Measurements from ENCODE around the gene CDH13.

CDH13 gene

DNA sequence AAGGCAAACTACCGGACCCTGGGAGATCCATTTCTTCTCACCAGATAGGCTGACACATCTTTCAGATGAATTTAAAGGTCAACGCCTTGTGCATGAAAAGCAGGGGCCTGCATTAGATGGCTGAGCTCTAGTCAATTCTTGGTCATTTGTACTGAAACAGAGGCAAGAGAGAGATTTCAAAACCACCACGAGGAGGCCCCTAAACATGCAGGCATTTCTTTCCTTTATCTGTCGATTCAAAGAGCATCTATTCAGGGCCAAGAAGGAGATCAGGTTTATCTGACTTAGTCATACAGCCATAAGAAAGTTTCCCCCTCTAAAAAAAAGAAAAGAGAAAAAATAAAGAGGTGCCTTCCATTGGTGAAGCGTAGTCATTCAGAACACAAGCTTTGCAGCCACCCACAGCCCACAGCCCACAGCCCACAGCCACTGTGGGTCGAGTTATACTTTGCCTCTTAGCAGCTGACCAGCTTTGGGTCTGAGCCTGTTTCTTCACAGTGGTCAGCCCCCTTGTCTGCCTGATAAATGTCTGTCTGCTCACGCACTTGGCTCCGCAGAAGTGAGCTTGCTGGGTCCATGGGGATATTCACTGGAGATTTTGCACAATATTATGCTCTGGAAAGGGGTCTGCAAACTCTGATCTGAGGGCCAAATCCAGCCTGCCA lies 207.5 kb downstream of the CDH13 start:
- TF ChIP-seq, protein P1, sequence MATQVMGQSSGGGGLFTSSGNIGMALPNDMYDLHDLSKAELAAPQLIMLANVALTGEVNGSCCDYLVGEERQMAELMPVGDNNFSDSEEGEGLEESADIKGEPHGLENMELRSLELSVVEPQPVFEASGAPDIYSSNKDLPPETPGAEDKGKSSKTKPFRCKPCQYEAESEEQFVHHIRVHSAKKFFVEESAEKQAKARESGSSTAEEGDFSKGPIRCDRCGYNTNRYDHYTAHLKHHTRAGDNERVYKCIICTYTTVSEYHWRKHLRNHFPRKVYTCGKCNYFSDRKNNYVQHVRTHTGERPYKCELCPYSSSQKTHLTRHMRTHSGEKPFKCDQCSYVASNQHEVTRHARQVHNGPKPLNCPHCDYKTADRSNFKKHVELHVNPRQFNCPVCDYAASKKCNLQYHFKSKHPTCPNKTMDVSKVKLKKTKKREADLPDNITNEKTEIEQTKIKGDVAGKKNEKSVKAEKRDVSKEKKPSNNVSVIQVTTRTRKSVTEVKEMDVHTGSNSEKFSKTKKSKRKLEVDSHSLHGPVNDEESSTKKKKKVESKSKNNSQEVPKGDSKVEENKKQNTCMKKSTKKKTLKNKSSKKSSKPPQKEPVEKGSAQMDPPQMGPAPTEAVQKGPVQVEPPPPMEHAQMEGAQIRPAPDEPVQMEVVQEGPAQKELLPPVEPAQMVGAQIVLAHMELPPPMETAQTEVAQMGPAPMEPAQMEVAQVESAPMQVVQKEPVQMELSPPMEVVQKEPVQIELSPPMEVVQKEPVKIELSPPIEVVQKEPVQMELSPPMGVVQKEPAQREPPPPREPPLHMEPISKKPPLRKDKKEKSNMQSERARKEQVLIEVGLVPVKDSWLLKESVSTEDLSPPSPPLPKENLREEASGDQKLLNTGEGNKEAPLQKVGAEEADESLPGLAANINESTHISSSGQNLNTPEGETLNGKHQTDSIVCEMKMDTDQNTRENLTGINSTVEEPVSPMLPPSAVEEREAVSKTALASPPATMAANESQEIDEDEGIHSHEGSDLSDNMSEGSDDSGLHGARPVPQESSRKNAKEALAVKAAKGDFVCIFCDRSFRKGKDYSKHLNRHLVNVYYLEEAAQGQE (IDR thresholded peaks at IDR 0.05; ENCODE audit: insufficient replicate concordance, low read depth) = no peak
- TF ChIP-seq GABPA (IDR thresholded peaks at IDR 0.05; ENCODE audit: low read depth) = no peak
- TF ChIP-seq, protein P2, sequence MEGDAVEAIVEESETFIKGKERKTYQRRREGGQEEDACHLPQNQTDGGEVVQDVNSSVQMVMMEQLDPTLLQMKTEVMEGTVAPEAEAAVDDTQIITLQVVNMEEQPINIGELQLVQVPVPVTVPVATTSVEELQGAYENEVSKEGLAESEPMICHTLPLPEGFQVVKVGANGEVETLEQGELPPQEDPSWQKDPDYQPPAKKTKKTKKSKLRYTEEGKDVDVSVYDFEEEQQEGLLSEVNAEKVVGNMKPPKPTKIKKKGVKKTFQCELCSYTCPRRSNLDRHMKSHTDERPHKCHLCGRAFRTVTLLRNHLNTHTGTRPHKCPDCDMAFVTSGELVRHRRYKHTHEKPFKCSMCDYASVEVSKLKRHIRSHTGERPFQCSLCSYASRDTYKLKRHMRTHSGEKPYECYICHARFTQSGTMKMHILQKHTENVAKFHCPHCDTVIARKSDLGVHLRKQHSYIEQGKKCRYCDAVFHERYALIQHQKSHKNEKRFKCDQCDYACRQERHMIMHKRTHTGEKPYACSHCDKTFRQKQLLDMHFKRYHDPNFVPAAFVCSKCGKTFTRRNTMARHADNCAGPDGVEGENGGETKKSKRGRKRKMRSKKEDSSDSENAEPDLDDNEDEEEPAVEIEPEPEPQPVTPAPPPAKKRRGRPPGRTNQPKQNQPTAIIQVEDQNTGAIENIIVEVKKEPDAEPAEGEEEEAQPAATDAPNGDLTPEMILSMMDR (IDR thresholded peaks at IDR 0.05; ENCODE audit: insufficient read depth, low read length) = no peak
- TF ChIP-seq POLR2AphosphoS5 (IDR thresholded peaks at IDR 0.05; ENCODE audit: low read depth) = no peak
- TF ChIP-seq SPI1 (IDR thresholded peaks at IDR 0.05; ENCODE audit: borderline replicate concordance, low read depth) = no peak
- DNase-seq (ENCODE audit: low read depth in 1 of 2, low spot score in 1 of 2) = no peak
- H3K27ac ChIP-seq (replicated peaks) = no peak overlapping the region
- no peaks in the 10 kb centered on the region for H3K27me3 ChIP-seq (ENCODE audit: insufficient read depth, poor library complexity, severe bottlenecking)
- H3K4me3 ChIP-seq (replicated peaks; ENCODE audit: insufficient read depth, low read length) = no peak overlapping the region

DNA sequence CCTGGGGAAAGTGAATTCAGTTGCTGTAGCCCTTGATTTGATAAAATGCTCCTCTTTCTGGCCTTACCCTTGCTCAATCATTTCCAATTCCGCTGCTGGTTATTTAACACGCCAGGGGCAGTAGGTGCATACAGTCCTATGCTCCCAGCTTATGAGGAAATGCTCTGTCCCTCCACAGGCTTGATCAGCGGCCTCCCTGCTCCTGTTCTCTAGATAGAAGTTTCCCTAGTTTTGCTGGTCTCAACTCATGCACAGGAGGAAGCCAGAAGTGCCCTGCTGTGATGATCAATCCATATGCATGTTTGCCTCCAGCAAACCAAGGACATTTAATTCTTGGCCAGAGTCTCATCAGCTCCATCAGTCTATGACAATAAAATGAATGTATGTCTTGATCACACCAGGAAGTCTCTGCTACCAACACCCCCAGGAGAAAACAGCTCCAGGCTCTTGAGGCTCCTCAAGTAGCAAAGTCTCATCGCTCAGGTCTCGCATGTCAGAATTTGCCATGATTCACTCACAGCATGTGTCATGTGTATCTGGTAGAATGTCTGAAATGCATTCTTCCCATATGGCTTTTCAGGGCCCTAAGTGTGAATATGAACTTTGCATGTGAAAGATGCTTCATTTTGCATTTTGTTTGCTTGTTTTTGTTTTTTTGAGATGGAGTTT lies 208.9 kb downstream of the CDH13 start:
- no peak overlapping the region for H3K4me3 ChIP-seq (replicated peaks; ENCODE audit: insufficient read depth, low read length)
- no peak for DNase-seq (ENCODE audit: low read depth in 1 of 2, low spot score in 1 of 2)
- TF ChIP-seq, protein P2 (IDR thresholded peaks at IDR 0.05; ENCODE audit: insufficient read depth, low read length) = no peak
- TF ChIP-seq POLR2AphosphoS5 (IDR thresholded peaks at IDR 0.05; ENCODE audit: low read depth) (no peak), SPI1 (IDR thresholded peaks at IDR 0.05; ENCODE audit: borderline replicate concordance, low read depth) (no peak), GABPA (IDR thresholded peaks at IDR 0.05; ENCODE audit: low read depth) (no peak)
- TF ChIP-seq, protein P1 (IDR thresholded peaks at IDR 0.05; ENCODE audit: insufficient replicate concordance, low read depth) = no peak
- H3K27ac ChIP-seq (replicated peaks) = no peak overlapping the region
- no peaks in the 10 kb centered on the region for H3K27me3 ChIP-seq (ENCODE audit: insufficient read depth, poor library complexity, severe bottlenecking)

DNA sequence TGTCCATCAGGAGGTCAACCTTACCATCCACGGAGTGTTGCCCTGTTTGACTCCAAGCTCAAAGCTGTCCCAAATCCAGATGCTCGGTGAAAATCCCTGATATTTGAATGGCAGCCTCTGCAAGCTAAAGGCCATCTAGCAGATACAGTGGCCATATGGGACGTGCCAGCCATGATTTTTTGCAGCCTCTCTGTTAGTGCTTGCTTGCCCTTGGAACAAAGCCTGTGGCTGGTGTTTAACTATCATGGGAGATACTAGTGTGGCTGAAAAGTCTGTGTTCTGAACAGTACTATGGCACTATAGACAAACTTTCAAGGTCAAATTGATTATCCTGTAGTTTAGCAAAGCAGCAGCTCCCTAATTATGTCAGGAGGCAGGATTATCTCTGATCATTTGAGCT lies 214.3 kb downstream of the CDH13 start:
- Histone ChIP-seq H3K27me3 (ENCODE audit: insufficient read depth, poor library complexity, severe bottlenecking) (no peaks in the 10 kb centered on the region), H3K4me3 (replicated peaks; ENCODE audit: insufficient read depth, low read length) (no peak overlapping the region), H3K27ac (replicated peaks) (no peak overlapping the region)
- TF ChIP-seq GABPA (IDR thresholded peaks at IDR 0.05; ENCODE audit: low read depth) = no peak
- TF ChIP-seq SPI1 (IDR thresholded peaks at IDR 0.05; ENCODE audit: borderline replicate concordance, low read depth) = no peak
- TF ChIP-seq, protein P1 (IDR thresholded peaks at IDR 0.05; ENCODE audit: insufficient replicate concordance, low read depth) = no peak
- no peak for TF ChIP-seq POLR2AphosphoS5 (IDR thresholded peaks at IDR 0.05; ENCODE audit: low read depth)
- TF ChIP-seq, protein P2 (IDR thresholded peaks at IDR 0.05; ENCODE audit: insufficient read depth, low read length) = no peak
- DNase-seq (ENCODE audit: low read depth in 1 of 2, low spot score in 1 of 2) = no peak
